GM13977 (cell line): ENCODE data around the gene SLIT1.

Experiments
- DNase-seq: peaks from one replicate; pipeline ENCODE4 v3.0.0; 2012; ENCODE audit warnings: low spot score
- CTCF ChIP-seq: IDR thresholded peaks from 2 replicates; pipeline ENCODE4 v1.5.1; 2012; ENCODE audit warnings: mild to moderate bottlenecking, control low read depth; ENCODE audit not compliant: insufficient read depth; ENCODE audit errors: extremely low read depth, missing control alignments
- in situ Hi-C: fragments of 300-500 bp; cut with MboI; formaldehyde crosslinking; loops from one replicate; pipeline ENCODE4 v1.12.0; 2022; ENCODE audit warnings: low sequenced_read_pairs, low pct_unique_long_range_greater_than_20kb, mixed read lengths, inconsistent platforms; ENCODE audit not compliant: unreplicated experiment

The SLIT1 gene

GRCh38 chr10:97072851-97073665 is 112.7 kb downstream of the SLIT1 start:
- DNase-seq: peak; percentile 88
- in situ Hi-C loops: loop anchor here (10.0 kb wide), 1 partner anchor 142 kb away; no protein-coding TSS in a partner anchor

GRCh38 chr10:97071496-97071895 is 114.3 kb downstream of the SLIT1 start:
- TF ChIP-seq CTCF: no peak
- DNase-seq: no peak
- in situ Hi-C loops: loop anchor here (10.0 kb wide), 1 partner anchor 143 kb away; no protein-coding TSS in a partner anchor

More at GRCh38 chr10:97072851-97073665, 112.7 kb downstream of the SLIT1 start:
- TF ChIP-seq CTCF: peak; percentile 89

GRCh38 chr10:97069576-97070362 is 116.0 kb downstream of the SLIT1 start:
- no peak for DNase-seq
- no peak for TF ChIP-seq CTCF
- in situ Hi-C loops: loop anchor here (10.0 kb wide), 1 partner anchor 145 kb away; no protein-coding TSS in a partner anchor

GRCh38 chr10:97069026-97069425 is 116.7 kb downstream of the SLIT1 start:
- in situ Hi-C loops: no loop called here
- DNase-seq: no peak
- TF ChIP-seq CTCF: no peak

GRCh38 chr10:97067716-97068391 is 117.9 kb downstream of the SLIT1 start:
- in situ Hi-C loops: no loop called here
- peak; percentile 11 for TF ChIP-seq CTCF
- DNase-seq: no peak

GRCh38 chr10:97066877-97067555 is 118.7 kb downstream of the SLIT1 start:
- in situ Hi-C loops: no loop called here
- TF ChIP-seq CTCF: no peak
- DNase-seq: no peak
